Activated T-helper 2 cell treated with anti-CD3 and anti-CD28 coated beads, Interferon-gamma antibody, Interleukin-2, Interleukin-4, amounts not matched to agents 10 μg/mL and 5 μg/mL and 100 μg/mL, durations not matched to agents 14 hours and 24 hours and 36 hours (primary cell): ENCODE results near the gene CEP41. TPM values are rescaled to one million over a fixed set of nuclear protein-coding genes. Genes with fewer than 3 reads are reported as not detected.

Source experiments
- total RNA-seq: library from RNA; stranded (reverse); gene quantifications from 2 replicates; pipeline ENCODE4 v1.2.3, GENCODE V29; 2022

The CEP41 gene
- total RNA-seq, 1 donor from 2014 or later: 15.9 TPM

Other genes with a start within 250 kb of the CEP41 start
- 41.6 and 43.2 TPM in 2 replicates for gene TMEM209, start 235.6 kb downstream of the CEP41 start, total RNA-seq
- not detected in 2 replicates for gene SSMEM1, start 233.2 kb downstream of the CEP41 start, total RNA-seq
- 0.14 TPM in 1 of 2 replicates, not detected in the other for gene CPA2, start 174.2 kb downstream of the CEP41 start, total RNA-seq
- gene CPA4, start 147.9 kb downstream of the CEP41 start, total RNA-seq: not detected in 2 replicates
- gene CPA5, start 96.2 kb downstream of the CEP41 start, total RNA-seq: 0.66 and 2.2 TPM in 2 replicates
- not detected in 2 replicates for gene CPA1, start 60.5 kb downstream of the CEP41 start, total RNA-seq
- 3.1 and 3.6 TPM in 2 replicates for gene MEST, start 51.1 kb upstream of the CEP41 start, total RNA-seq
- 26.7 and 27.4 TPM in 2 replicates for gene COPG2, start 227.7 kb upstream of the CEP41 start, total RNA-seq
- not detected in 2 replicates for gene TSGA13, start 245.5 kb upstream of the CEP41 start, total RNA-seq